TTC549 (cell line): ENCODE measurements around the gene SPHKAP.
"Not testable (repeated sequence)": the region's sequence is repeated elsewhere in the genome, so short reads cannot be mapped to it uniquely, and the experiment has no call there.

ENCODE experiments used
- FAIRE-seq: peaks from 2 replicates; lab custom pipeline; 2012; peaks lifted over from hg19 to GRCh38; lab: Jason Lieb, UNC

Gene SPHKAP

DNA sequence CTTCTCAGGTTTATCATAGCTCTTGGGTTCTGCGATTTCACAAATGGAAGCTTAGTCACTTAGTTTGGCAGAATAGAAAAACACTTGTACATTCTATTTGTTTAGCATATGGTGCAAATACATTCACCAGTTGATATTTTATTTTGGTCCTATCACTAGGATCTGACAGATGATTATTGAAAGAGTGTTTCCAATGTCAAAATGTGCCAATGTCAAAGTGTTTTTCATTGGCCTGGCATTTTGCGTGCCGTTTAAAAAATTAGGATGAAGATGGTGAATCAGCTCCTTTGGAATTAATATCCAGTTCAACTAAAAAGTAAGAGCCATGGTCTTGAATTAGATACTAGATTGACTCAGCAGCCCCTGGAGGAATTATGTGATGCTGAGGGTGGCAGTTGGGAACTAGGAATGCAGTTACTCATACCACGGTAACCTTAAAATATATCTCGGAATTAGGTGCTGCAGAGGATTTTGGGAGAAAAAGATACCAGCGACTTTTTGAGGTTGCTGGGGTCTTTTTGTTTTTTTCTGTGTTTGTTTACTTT, 87.0 kb downstream of the SPHKAP start:
- no peak for FAIRE-seq

DNA sequence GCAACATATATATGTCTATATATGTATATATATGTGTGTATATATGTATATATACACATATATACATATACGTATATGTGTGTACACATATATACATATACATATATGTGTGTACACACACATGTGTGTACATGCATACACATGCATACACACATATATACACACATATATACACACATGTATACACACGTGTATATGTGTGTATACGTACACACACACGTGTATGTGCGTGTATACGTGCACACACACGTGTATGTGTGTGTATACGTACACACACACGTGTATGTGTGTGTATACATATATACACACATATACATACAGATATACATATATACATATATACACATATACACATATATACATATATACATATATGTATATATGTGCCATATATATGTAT, 89.4 kb downstream of the SPHKAP start:
- no peak for FAIRE-seq

DNA sequence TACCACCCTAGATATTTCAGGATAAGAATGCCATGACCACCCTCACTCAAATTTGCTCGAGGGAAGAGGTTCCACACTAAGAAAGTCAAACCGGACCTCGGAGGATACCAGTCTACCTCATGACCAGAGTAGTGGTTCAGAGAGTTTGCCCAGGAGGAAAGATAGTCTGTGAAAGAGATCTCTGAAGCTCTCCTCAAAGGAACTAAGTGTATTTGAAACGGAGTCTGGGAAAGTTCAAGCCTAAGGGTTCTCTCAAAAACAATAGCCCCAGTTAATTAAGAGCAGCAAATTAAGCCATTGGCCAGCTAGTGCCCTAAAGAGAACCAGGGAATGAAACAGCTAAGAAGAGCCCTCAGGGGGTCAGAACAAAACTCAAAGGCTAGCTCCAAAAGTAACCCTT, 94.9 kb downstream of the SPHKAP start:
- no peak for FAIRE-seq

DNA sequence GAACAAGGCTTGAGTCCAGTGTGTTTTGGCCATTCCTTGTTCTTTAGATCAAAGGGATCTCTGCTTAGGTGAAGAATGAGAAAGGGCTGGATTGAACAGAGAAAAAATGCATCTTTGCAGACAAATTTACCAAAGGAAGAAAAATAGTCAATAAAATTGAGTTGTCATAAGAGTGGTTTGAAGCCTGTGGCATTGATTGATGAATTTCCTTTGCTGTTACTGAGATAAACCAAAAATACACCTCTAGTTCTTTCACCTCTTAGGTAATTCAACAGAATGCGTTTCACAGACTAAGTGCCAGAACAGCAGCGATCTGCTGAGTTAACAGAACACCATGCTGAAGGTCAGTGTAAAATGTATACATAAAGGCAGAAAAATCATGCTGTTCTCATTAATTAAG, 96.8 kb downstream of the SPHKAP start:
- no peak for FAIRE-seq

DNA sequence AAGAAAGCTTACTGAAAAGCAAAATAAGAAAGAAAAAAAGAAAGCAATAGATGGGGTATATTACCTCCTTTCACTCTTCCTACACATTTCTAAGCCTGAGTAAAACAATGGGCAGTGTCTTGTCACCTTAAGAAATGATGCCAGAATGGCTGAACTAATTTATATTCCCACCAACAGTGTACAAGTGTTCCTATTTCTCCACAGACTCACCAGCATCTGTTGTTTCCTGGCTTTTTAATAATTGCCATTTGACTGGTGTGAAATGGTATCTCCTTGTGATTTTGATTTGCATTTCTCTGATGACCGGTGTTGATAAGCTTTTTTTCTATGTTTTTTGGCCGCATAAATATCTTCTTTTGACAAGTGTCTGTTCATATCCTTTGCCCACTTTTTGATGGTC, 98.4 kb downstream of the SPHKAP start:
- no peak for FAIRE-seq

DNA sequence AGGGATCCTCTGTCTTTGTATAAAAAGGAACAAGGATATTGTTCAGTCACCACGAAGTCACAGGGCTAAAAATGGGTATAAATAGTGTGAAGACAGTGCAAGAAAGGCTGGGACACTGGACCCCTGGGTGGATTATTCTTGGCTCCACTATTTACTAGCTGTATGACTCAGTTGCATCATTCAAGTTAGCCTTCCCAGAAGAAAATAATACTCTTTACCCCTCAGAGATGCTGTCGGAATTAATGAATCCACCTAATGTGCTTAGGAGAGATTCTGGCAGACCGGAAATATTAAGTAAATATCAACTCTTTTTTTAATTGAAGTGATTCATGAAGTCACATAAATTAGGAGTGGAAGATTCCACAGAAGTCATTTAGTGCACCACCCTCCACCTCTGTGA, 98.9 kb downstream of the SPHKAP start:
- FAIRE-seq = no peak

DNA sequence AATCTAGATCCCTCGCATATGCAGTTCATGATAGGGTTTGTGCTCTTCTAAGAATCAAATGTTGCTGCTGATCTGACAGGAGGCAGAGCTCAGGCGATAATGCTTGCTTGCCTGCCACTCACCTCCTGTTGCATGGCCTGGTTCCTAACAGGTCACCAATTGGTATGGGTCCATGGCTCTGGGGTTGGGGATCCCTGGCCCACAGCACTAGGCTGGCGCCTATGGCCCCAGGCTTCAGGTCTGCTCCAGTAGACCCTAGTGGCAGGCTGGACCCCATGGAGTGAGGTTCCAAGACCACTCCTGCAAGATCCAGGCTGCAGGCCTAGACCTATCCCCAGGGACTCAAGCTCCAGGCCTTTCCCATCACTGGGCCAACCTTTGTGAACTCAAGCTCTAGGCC, 102.3 kb downstream of the SPHKAP start:
- no peak for FAIRE-seq

DNA sequence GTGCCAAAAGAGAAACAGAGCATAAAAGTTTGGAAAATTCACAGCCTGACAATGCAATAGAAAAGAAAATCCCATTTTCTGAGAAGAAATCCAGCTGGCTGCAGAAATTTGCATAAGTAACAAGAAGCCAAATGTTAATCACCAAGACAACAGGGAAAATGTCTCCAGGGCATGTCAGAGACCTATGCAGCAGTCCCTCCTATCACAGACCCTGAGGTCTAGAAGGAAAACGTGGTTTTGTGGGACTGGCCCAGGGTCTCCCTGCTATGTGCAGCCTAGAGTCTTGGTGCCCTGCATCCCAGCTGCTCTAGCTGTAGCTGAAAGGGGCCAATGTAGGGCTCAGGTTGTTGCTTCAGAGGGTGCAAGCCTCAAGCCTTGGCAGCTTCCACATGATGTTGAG, 104.8 kb downstream of the SPHKAP start:
- not testable (repeated sequence) for FAIRE-seq

DNA sequence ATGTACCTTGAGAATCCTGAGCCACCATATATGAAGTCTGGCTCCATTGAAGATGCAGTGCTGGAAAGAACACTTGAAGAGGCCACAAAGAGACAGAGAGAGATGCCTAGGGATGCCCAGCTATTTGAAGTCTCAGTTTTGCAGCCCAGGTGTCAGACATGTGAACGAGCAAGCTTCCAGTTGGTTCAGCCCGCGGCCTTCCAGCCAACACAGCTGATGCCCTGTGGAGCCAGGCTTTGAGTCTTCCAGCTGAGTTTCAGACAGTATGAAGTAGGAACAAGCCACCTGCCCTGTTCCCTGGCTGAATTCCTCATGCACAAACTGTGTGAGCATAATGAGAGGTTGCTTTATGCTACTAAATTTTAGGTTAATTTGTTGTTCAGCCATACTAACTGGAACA, 108.8 kb downstream of the SPHKAP start:
- no peak for FAIRE-seq

DNA sequence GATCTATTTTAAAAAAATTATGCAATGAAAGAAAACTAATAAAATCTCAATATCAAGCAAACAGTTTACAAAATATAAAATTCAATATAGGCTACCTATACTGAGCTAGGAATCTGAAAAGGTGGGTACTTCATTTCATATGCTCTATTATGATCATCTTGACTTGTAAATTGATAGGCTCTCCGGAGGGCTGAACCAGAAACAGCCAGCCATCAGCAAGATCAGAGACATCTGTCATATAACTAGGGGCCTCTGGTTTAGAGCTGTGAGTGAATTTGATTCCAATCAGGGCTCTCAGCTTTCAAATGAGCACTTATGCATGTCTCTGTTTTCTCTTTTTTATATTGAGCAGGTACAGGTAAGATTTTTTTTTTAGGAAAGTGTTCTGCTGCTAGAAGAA, 114.2 kb downstream of the SPHKAP start:
- no peak for FAIRE-seq

DNA sequence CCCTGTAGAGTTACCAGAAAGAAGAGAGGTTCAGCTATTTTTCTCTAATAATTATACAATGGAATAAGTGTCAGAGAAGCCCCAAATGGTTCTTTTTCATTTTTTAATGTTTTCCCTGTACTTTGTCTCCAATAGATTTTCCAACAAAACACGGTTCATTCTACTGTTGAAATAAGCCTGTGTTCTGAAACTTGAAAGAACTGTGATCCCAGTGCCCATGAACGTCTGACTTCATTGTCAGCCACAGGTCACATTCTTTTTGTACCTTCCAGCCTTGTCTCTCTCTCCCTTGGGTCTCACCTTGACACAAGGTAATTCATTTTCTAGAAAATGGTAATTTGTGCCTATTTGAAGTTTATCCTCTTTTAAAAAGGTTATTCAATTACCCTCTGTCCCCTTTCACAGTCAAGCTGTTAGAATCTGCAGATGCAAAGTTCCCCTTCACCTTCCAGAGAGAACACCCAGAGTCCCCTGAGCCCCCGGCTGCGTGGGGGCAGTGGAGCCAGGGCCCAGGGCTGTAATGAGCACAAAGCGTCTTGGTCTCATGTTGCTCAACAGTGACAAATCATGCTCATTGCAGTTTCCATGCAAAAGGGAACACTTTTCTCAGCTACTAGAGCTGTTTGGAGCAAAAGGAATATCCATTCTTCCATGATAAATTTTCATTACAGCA, 115.2 kb downstream of the SPHKAP start:
- FAIRE-seq = no peak

DNA sequence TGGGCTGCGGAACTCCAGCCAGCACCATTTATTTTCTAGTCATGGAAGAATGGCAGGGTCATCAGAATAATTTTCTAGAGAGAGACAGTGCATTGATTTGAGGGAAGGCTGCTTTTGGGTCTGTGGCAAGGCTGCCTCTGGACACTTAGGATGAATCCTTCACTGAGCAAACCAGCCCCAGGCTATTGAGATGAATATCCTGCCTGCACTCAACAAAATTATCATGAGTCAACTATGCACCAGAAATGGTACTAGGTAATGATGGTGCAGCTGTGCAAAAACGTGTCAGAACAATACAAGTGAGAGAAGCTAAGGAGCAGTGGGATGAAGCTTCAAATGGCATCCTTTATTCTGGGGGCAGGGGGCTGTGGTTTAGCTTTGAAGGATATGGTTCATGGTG, 115.8 kb downstream of the SPHKAP start:
- FAIRE-seq = no peak

DNA sequence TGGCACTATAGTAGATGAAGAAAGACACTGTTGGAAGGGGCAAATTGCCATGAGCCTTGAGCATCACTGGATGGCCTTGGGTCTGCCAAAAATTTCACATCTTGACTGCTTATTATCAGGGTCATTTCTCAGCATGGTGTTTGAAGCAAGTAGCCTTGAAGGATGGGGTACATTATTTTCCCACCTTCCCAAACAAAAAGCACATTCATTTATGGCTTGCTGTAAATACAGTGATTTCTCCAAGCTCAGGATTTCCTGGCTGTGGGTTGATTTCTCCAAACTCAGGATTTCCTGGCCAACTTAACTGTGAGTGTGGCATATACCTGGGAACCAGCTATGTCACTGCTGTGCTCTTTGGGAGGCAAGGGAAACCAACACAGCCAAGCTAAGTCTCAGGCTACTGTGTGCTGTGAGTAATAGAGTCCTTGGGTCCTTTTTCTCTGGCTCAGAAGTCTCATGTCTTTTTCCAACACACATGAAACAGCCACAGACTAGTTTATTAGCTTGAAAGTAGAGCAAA, 116.6 kb downstream of the SPHKAP start:
- no peak for FAIRE-seq

DNA sequence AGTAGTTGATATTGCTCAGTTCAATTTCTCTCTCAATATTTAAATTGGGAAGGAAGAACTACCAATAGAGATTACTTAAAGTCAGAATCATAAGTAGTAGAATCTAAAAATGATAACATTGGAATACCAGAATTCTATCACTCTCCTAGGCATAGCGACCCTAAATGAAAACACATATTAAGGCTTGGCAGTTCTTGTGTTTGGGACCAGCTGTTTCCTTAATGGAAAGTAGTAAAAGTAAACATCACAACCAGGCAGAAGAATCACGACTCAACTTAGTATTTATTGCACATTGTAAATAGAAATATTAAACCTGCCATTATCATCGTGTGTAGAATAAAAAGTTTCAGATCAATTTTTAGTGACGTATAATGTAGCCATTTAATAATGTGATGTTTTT, 117.5 kb downstream of the SPHKAP start:
- FAIRE-seq = no peak

DNA sequence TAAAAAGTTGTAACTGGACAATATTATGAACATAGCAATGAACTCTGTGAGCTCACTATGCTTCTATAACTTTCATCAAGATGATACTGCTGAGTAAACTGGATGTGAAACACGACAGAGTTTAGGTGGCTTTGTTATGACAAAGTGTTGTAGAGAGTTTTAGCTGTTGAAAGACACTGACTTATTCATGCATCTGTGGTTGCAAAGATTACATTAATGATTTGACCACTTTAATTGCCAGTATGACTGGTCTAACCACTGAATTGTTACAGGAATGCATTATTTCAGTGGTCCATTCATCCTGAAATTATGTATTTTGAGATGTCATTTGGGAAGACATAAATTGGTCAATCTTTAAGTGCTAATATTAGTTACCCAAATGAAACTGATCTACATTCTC, 117.9 kb downstream of the SPHKAP start:
- FAIRE-seq = no peak

DNA sequence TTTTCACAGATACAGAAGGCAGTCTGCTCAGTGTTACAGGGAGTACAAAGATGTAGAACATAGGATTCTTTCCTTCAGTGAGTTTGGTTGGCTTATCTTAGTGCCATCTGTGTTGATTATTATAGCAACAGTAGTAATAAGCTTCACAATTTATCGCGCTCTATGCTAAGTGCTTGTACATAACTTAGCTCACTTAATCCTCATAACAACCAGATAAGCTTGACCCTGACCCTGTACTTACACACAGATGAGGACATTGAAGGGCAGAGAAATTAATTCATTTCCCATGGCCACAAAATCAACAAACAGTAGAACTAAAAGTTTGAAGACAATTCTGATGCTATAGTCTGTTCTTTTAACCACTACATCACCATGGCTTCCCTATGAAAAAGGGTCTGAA, 121.8 kb downstream of the SPHKAP start:
- no peak for FAIRE-seq

DNA sequence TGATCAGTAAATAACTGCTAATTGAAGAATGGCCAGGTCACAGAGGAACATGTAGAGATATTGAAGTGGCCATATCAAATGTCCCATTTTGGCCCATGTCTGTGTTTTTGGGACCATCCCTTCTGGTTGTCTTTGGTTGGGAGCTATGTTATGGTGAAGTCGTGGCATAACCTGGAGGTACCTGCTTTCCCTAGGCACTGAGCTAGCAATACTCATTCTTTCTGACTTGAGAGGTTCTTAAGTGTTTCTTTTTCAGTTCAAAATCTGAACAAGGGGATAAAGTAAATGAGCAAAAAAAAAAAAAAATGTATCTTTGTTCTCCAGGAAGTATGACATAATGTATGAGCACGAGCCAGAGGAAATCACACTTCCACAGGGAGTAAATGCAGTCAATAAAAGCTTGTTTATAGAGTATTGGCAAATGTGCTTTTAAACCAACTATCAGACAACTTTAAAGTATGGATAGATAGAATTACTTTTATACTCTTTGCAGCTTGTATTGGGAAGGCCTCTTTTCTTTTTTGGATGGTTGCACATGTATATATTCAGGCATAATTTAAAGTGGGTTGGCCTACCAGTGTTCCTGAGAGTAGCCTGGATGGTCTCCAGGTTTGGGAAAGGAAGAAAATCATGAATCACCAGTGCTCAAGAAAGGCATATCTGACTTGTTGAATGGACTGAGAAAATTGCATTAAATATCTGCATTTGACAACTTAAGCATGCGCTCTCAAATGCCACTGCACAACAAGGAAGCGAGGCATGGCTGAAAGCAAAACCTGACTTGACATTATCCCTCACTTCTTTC, 125.0 kb downstream of the SPHKAP start:
- no peak for FAIRE-seq

DNA sequence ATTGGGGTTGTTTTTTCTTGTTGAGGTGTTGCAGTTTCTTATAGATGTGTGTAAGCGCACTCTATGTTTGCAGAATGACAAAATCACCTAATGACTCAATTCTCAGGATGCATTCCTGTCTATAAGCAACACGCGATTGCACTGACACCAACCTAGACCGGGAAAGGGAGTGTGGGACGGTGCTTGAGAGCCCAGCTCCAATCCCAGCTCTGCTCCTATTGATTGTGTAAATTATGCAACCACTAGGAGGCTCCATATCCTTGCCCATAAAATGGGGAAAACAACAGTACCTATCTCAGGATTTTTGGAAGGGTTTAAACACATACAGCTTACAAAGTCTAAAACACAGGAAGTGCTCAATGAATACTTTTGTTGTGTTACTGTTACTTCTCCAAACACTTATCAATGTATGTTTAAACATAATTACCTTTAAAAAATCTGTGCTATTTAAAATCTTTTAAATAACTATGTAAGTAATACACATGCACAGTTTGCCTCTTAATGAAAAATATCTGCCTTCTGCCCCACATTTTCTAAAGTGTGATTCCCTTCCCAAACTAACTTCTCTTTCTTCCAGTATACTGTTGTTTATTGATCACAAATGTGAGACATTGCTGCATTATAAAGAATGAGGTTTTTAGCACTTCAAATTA, 132.5 kb downstream of the SPHKAP start:
- FAIRE-seq = no peak

DNA sequence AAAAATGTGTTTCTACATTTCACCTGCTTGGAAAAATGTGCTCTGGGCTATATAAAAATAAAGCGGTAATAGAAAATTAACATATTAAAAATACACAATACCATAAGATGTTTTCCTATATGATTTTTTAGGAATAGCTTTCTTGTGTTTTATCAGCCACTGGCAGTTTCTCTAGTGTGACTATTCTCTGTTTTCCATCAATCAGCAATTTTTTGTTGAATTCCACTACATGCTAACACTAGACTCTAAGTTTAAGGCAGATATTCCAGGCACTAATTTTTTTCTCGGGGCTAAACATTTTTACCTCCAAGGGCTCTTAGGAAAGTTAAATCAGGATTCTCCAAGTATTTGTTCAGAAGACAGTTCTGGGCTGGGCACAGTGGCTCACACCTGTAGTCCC, 140.5 kb downstream of the SPHKAP start:
- no peak for FAIRE-seq

DNA sequence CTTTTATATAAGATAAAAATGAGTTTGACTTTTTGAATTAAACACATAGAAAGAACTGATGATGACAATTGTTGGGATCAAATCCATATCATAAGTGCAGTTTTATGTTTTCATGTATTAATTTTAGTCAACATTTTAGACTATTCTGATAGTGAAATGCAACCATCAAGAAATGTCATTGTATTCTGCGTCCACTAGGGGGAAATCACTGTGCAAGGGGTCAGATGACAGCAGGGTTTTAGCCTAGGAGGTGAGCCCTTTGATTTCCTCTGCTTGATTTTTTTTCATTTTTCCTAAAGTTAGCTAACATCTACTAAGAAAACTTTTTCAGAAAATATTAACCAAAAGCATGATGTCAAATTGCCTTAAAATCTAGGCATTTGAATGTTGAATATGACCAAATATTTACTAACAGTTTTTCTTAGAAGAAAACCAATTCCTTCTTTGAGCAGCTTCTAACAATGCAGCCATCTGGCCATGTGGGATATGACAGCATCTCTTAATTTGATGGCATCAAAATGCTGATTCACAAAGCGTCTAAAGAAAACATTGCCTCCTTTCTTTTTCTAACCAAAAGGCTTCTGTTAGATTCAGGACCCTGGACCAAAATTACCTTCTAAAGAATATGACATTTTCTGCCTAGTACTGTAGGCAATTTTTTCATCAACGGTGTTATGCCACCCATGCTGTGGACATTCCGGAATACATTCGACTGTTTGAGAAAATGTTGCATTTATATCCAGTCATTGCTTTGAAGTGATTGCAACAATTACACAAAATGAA, 141.5 kb downstream of the SPHKAP start:
- no peak for FAIRE-seq

DNA sequence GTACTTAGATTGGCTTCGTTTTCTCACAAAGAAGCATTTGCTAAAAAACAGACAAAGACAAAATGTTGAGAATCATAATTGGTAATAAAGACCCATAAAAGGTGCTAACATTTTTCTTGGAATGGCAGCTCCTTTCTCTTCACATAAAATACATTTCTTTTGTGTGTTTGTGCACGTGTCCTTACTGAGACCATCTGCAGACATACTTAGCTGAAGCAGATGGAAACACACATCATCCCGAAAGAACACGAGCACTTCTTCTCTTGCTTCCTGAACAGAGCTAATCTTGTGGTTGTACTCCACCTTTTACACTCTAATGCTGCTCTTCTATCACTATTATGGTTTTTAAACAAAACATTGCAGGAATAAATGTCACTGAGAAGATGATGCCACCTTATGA, 142.5 kb downstream of the SPHKAP start:
- FAIRE-seq = no peak

DNA sequence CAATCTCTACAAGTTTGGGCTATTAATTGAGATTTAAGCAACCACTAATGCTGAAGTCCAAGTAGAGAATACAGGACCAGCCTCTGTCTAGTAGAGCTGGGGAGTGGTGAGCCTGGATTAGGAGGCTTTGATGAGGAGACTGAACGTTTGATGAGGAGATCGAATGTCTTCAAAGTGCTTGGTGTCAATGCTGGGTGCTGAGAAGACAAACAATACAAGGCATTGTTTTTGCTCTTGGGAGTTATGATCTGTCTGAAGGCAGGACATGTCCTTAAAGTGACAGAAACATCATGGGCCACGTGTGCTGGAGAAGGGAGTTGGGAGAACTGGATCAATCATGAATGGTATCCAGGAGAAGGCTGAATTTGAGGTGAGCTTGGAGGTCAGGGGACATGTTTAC, 143.6 kb downstream of the SPHKAP start:
- no peak for FAIRE-seq
